GM19452 (cell line): Measurements from ENCODE around the gene FGF12.
"Not testable (repeated sequence)": the region's sequence is repeated elsewhere in the genome, so short reads cannot be mapped to it uniquely, and the experiment has no call there.

Experiments used
- ATAC-seq: cut with Tn5 transposase; IDR thresholded peaks from one replicate; pipeline ENCODE4 v1.9.1; 2021; ENCODE audit not compliant: unreplicated experiment

FGF12 gene

GRCh38 chr3:192597506-192597905 is 129.8 kb downstream of the FGF12 start:
- no peak for ATAC-seq

DNA sequence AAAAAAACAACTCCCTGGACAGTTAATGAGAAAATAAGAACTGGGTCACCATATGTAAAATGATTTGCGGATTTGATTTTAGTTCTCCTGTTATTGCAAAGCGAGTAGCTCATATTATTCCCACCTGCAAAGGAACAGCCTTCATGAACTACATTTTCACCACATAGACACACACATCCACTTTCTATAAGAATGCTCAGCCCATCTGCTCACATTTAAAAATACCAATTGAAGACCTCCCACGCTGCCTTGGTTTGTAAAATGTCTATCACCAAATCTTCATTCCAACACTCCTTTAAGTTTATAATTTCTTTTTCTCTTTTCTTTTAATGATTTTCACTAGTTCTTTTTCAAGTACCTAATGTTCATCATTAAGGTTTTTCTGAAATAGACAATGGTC is 148.6 kb downstream of the FGF12 start:
- no peak for ATAC-seq

DNA sequence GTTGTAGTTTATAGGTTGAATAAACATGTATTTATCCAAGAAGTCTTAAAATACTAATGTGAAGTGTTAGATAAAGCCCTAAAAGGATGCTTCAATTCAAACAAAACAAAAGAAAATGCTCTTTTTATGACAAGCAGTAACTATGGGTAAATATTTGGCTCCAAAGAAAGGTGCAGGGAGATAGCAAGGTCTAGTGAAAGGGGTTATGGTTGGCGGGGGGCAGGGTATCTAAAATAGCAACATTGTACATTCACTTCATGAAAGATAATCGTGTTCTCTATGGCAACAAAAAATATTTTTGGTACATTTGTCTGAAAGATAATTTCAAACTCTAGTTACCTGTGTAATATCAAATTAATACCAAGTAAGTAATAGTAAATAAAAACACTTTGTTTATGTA is 149.5 kb downstream of the FGF12 start:
- no peak for ATAC-seq

DNA sequence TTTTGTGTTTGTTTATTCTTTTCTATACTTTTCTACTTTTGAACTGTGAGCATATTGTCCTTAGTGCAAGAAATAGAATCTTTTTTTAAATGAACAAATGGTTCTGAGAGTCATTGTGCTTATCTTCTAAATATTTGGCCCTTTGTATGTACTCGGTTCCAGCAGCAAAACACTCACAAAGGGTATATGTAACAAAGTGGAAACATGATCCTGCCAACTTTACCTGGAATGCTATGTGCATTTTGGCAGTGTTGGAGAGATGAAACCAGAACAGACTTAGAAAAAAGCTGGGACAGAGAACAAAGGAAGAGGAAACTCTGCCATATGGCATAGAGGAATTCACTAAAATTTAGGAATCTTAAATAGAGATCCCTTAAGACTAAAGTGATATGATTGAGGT is 150.1 kb downstream of the FGF12 start:
- no peak for ATAC-seq

DNA sequence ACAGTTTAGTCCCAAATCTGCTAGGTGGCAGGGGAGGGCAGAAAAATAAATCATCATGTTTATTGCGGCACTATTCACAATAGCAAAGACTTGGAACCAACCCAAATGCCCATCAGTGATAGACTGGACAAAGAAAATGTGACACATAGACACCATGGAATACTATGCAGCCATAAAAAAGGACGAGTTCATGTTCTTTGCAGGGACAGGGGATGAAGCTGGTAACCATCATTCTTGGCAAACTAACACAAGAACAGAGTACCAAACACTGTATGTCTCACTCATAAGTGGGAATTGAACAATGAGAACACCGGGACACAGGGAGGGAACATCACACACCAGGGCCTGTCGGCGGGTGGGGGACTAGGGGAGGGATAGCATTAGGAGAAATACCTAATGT is 150.6 kb downstream of the FGF12 start:
- not testable (repeated sequence) for ATAC-seq

DNA sequence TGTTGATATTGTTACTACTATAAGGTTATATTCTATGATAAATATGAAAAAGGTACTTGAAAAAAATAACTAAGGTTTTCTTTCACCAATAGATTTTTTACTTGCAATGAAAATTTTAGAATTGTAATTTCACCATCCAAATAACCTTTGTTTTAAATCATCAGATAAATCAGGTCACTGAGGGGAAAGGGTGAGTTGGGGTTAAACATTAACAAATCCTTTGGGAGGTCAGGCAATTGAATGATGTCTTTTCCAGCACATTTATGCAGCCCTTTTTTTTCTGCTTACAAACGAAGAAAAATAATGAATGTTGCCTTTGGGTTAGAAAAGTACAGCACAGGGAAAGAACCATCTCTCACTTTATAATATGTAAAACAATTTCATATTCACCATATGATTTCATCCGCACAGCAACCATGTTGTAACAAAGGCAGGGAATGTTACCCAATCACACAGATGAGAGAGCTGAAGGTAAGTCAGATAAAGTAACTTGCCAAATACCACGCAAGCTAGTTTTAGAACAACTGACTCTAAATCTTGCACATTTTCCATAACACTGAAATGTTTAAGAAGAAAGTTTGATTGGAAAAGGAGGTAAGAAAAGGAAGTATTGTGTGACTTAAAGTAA is 151.3 kb downstream of the FGF12 start:
- no peak for ATAC-seq

DNA sequence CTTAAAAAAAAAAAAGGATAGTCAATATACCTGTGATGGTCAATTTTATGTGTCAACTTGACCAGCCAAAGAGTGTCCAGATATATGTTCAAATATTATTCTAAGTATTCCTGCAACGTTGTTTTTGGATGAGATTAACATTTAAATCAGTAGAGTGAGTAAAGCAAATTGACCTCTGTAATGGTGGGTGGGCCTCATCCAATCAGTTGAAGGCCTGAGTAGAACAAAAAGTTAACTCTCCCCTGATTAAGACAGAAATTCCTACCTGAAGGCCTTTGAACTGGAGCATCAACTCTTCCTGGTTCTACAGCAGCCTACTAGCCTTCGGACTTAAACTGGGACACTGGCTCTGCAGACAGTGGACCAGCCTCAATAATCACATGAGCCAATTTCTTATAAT is 154.1 kb downstream of the FGF12 start:
- ATAC-seq, result no peak

DNA sequence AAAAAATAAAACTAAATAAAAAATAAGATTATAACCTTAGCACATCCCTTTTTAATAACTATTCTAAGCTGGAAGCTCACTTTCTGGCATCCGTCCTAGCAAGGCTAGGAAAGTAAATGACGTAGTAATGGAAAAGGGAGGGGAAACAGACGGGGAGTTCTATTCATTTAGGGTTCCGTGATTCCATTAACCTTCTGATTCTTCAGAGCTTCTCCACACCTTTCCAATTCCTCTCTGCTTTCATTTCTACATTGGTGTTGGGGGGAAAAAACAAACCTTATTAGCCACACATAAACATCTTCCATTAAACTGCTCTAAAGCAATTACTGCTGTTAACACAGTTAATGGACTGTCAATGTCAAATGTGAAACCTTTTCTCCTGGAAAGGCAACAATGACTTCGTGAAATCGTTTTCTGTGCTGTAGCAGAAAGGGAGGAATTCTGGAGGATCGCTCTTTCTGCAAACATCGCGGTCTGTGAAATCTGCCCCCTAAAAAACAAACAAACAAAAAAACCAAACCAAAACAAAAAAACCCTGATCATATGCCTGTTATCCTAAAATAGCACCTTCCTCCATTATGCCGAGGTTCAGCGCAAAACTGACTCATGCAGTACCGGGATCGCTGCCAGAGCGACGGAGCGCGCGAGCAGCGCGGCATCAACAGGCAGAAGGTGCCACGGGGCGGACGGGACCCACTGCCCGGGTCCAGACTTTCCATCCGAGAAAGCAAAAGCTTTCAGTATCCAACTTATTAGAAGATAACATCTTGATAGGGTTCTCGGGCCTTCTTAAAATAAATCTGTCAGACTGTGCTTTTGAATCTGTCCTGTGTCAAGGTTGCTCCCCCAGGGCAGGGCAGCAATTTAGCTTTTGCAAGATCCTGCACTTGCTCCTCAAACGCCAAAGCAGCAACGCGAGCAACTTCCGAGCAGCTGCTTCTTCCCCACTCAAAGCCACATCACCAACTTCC is 156.2 kb downstream of the FGF12 start:
- ATAC-seq, result no peak

GRCh38 chr3:192570315-192570714 is 157.0 kb downstream of the FGF12 start:
- no peak for ATAC-seq

DNA sequence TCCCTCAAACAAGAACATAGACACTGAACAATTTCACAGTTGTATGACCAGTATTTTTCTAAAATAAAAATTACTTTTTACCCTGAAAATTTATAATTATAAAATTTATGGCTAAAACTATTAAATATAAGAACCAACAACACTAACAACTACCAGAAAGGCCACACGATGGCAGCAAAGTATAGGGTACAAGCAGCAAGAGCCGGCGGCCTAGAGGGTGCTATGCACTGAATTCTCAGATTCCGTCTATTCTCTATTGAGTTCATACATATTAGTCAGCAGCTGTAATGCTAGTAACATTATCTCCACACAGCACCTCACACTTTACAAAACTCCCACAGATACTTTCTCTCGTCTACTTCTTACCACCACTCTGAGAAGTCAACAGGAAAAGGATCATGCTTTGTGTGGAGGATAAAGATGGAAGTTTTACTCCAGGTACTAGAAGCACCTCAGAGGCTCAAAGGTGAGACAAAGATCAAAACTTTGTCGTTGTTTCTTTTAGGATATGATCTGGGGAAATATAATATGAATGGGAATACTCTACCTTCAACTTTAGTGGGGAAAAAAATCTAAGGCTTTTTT is 160.5 kb downstream of the FGF12 start:
- peak; percentile 71 for ATAC-seq

GRCh38 chr3:192564611-192565010 is 162.7 kb downstream of the FGF12 start:
- ATAC-seq, result no peak

- no peak for ATAC-seq
These were observed 163.9 kb downstream of the FGF12 start for GRCh38 chr3:192563417-192563816.

DNA sequence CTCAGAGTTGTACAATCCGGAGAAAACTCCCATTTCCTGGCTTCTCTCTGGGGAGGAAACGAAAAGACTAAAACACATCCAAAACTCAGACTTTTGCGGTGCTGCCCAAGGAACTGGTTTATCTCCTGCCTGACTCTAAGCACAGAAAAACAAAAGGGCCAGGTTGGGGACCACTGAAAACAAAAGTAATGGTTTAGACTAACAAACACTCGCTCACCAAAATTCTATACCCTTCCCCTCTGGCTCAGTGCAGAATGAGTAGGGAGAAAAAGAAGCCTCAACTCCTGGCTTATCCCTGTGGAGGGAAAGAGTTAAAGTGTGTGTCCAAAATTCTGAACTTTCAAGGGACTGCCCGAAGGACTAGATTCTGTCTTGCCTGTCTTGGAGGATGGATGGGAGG is 173.6 kb downstream of the FGF12 start:
- ATAC-seq, result no peak

GRCh38 chr3:192550356-192550755 is 177.0 kb downstream of the FGF12 start:
- no peak for ATAC-seq

- no peak for ATAC-seq
These were observed 182.0 kb downstream of the FGF12 start for GRCh38 chr3:192545333-192545732.

DNA sequence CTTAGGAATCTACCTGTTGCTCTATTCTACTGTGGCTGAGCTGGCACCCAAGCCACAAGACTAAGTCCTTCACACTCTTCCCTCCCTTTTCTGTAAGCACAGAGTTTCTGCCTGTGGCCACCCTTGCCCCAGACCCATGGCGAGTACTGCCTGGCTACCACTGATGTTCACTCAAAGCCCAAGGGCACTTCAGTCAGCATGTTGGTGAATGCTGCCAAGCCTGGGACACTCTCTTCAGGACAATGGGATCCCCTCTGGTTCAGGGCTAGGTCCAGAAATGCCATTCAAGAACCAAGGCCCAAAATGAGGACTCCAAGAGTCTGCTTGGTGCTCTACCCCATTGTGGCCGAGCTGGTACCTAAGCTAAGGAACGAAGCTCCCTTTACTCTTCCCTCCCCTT is 184.2 kb downstream of the FGF12 start:
- no peak for ATAC-seq

DNA sequence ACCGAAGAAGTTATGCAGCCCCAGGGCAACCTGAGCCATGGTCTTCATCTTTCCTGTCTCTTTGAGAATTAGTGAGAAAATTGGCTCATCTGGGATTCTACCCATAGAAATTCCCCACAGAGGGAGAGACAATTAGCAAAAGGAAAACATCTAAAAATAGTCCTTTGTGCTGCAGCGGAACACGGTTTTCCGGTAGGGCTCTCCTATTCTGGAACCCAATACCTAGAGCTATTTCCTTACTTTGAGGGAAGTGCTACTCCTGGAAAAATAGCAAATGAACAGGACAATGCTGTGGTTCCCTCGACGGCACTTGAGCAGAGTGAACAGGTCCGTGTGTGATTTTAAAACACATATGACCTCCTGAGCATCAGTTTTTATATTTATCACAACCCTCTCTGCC is 210.5 kb downstream of the FGF12 start:
- no peak for ATAC-seq

DNA sequence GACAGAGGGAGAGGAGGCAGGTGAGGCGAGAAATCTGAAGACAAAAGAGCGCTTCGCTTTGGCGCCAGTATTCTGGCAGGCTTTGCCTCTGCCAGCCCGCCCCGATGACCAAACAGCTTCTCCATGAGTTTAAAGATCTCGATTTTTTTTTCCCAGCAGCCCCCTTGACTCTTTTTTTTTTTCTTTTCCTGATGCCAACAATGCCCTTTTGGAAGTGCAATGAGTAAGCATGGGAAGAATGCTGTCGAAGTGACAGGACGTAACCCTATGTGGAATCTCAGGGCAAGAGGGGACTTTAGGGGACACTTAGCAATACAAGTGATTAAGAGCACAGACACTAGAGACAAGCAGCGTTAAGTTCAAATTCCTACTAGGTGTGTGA is 211.7 kb downstream of the FGF12 start:
- no peak for ATAC-seq

- no peak for ATAC-seq
These were observed 212.3 kb downstream of the FGF12 start for GRCh38 chr3:192514754-192515663.

DNA sequence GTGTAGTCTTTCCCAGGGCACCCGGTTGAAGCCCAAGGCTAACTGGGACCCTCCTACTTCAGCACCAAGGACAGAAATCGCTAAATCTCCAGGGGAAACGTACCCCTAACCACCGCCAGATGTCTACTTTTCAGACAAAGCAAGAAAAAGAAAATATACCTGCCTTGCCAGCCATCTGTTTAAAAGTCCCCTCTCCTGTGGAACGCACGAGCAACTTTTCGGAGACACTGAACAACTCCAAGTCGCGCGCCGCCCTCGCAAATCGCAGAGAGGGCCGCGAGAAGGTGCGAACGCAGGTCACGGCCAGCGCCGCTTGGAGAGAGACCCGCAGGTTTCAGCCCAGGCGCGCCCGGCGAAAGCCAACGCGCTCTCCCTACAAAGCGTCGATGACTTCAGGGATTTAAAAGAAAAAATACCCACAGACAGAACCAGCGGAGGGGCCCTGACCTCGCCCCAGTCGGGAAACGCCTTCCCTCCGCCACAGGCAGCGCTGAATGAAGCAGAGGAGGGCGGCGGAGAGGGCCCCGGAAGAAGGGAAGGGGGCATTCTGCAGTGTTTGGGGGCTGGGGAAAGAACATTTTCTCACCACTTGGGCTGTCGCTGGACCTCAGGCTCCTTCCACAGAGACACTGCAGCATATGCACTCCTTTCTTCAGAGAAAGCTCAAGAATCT is 213.1 kb downstream of the FGF12 start:
- no peak for ATAC-seq
